ENCODE results near the gene CISD1.

Gene CISD1

DNA sequence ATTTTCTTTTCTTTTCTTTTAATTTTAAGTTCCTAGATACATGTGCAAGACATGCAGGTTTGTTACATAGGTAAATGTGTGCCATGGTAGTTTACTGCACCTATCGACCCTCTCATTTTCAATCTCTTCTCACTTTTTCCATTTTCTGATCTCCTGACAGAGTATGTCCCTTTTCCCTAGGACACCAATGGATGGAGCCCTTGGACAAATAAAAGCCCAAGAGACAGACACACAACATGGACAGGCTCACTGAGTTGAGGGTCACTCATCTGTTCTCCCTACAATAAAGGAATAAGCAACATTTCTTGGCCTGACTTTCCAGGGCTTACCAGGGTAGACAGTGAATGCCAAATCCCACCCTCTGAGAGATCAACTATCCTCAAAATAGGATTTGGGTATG is 50.6 kb downstream of the CISD1 start:
- TF ChIP-seq REST (IDR thresholded peaks at IDR 0.05; ENCODE audit: insufficient read depth in 1 of 2, low read depth in 2 of 2, low read length in 2 of 2) (no peak), TAF1 (IDR thresholded peaks at IDR 0.05; ENCODE audit: borderline replicate concordance, insufficient read depth, low read length) (no peak), SIN3A (IDR thresholded peaks at IDR 0.05; ENCODE audit: borderline replicate concordance, insufficient read depth, low read length) (no peak), POLR2AphosphoS5 (IDR thresholded peaks at IDR 0.05; ENCODE audit: low read depth, low read length) (no peak), FOXP2 (optimal IDR thresholded peaks at IDR 0.05; ENCODE audit: borderline replicate concordance, extremely low read depth, extremely low read length, insufficient read depth) (no peak)

- TF ChIP-seq REST (IDR thresholded peaks at IDR 0.05; ENCODE audit: insufficient read depth in 1 of 2, low read depth in 2 of 2, low read length in 2 of 2) (no peak), FOXP2 (optimal IDR thresholded peaks at IDR 0.05; ENCODE audit: borderline replicate concordance, extremely low read depth, extremely low read length, insufficient read depth) (no peak), TAF1 (IDR thresholded peaks at IDR 0.05; ENCODE audit: borderline replicate concordance, insufficient read depth, low read length) (no peak), POLR2AphosphoS5 (IDR thresholded peaks at IDR 0.05; ENCODE audit: low read depth, low read length) (no peak), SIN3A (IDR thresholded peaks at IDR 0.05; ENCODE audit: borderline replicate concordance, insufficient read depth, low read length) (no peak)
Observed at GRCh38 chr10:58320351-58321049, 51.5 kb downstream of the CISD1 start.

DNA sequence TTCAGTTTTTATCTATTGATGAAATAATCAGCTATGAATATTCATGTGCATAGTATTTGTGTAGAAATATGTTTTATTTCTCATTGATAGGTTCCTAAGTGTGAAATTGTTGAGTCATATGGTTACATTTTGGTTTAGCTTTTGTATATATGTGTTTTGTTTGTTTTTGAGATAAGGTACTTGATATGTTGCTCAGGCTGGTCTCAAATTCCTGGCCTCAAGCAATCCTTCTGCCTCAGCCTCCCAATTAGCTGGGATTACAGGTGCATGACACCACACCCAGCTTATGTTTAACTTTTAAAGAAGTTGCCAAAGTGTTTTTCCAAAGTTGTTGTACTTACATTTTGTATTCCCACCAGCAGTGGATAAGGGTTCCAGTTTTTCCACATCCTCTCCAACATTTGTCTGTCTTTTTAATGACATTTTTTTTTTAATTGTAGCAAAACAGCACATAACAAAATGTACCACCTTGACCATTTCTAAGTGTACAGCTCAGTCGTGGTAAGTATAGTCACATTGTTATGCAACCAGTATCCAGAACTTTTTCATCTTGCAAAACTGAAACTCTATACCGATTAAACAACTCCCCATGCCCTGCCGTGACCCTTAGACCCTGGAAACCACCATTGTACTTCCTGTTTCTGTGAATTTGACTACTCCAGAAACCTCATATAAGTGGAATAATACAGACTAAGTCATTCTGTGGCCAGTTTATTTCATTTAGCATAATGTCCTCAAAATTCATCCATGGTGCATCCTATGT is 53.3 kb downstream of the CISD1 start:
- TF ChIP-seq REST (IDR thresholded peaks at IDR 0.05; ENCODE audit: insufficient read depth in 1 of 2, low read depth in 2 of 2, low read length in 2 of 2) (no peak), TAF1 (IDR thresholded peaks at IDR 0.05; ENCODE audit: borderline replicate concordance, insufficient read depth, low read length) (no peak), FOXP2 (optimal IDR thresholded peaks at IDR 0.05; ENCODE audit: borderline replicate concordance, extremely low read depth, extremely low read length, insufficient read depth) (no peak), POLR2AphosphoS5 (IDR thresholded peaks at IDR 0.05; ENCODE audit: low read depth, low read length) (no peak), SIN3A (IDR thresholded peaks at IDR 0.05; ENCODE audit: borderline replicate concordance, insufficient read depth, low read length) (no peak)

- TF ChIP-seq TAF1 (IDR thresholded peaks at IDR 0.05; ENCODE audit: borderline replicate concordance, insufficient read depth, low read length) (no peak), SIN3A (IDR thresholded peaks at IDR 0.05; ENCODE audit: borderline replicate concordance, insufficient read depth, low read length) (no peak), FOXP2 (optimal IDR thresholded peaks at IDR 0.05; ENCODE audit: borderline replicate concordance, extremely low read depth, extremely low read length, insufficient read depth) (no peak), POLR2AphosphoS5 (IDR thresholded peaks at IDR 0.05; ENCODE audit: low read depth, low read length) (no peak), REST (IDR thresholded peaks at IDR 0.05; ENCODE audit: insufficient read depth in 1 of 2, low read depth in 2 of 2, low read length in 2 of 2) (no peak)
Observed at GRCh38 chr10:58322835-58323209, 53.9 kb downstream of the CISD1 start.
